Mesodermal cell (in vitro differentiated cells): Measurements from ENCODE around the gene CLGN.
A peak's percentile ranks its signal among the peaks of the same experiment; 100 is the strongest.
"Not testable (repeated sequence)": the region's sequence is repeated elsewhere in the genome, so short reads cannot be mapped to it uniquely, and the experiment has no call there.

Source experiments
- H3K27ac ChIP-seq: 2 replicates; pipeline ENCODE4 v1.7.0; 2013; ENCODE audit warnings: mild to moderate bottlenecking, low read depth, low read length, moderate library complexity; ENCODE audit not compliant: severe bottlenecking
- H3K36me3 ChIP-seq: 2 replicates; pipeline ENCODE4 v1.7.1; 2013; ENCODE audit warnings: mild to moderate bottlenecking, low read length, moderate library complexity; ENCODE audit not compliant: control insufficient read depth, insufficient read depth
- H3K4me1 ChIP-seq: one replicate; pipeline ENCODE4 v1.7.1; 2013; ENCODE audit warnings: mild to moderate bottlenecking, low read length; ENCODE audit not compliant: insufficient read depth, control insufficient read depth, poor library complexity, severe bottlenecking
- H3K4me3 ChIP-seq: 2 replicates; pipeline ENCODE4 v1.7.0; 2013; ENCODE audit warnings: low read length, control low read depth, mild to moderate bottlenecking; ENCODE audit not compliant: insufficient read depth, poor library complexity, severe bottlenecking; ENCODE audit errors: extremely low read depth
- H3K9me3 ChIP-seq: 2 replicates; pipeline ENCODE4 v1.7.1; 2013; ENCODE audit warnings: mild to moderate bottlenecking, low read length, moderate library complexity; ENCODE audit not compliant: control insufficient read depth
- WGBS, 2 experiments: methylation state at CpG; one replicate each; pipeline ENCODE4 v1.1.5; 2013; ENCODE audit warnings: missing lambda C conversion rate in 2 of 2; ENCODE audit not compliant: insufficient coverage in 2 of 2; 5-methylcytosine and 5-hydroxymethylcytosine counted together

CLGN gene

DNA sequence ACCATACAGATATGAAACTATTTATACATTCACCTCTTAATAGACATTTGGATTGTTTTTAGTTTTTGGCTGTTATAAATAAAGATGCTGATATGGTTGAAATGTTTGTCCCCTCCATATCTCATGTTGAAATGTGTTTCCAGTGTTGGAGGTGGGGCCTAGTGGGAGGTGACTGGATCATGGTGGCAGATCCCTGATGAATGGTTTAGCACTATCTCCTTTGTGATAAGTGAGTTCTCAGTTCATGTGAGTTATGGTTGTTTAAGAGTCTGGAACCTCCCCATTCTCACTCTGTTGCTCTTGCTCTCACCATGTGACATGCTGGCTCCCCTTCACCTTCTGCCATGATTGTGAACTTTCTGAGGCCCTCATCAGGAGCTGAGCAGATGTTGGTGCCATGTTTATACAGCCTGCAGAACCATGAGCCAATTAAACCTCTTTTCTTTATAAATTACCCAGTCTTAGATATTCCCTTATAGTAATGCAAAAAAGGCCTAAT is 12.2 kb upstream of the CLGN start:
- Histone ChIP-seq H3K4me1 (no peaks in the 10 kb centered on the region), H3K9me3 (no peaks in the 10 kb centered on the region), H3K4me3 (no peak overlapping the region), H3K27ac (no peak overlapping the region), H3K36me3 (no peaks in the 10 kb centered on the region)

DNA sequence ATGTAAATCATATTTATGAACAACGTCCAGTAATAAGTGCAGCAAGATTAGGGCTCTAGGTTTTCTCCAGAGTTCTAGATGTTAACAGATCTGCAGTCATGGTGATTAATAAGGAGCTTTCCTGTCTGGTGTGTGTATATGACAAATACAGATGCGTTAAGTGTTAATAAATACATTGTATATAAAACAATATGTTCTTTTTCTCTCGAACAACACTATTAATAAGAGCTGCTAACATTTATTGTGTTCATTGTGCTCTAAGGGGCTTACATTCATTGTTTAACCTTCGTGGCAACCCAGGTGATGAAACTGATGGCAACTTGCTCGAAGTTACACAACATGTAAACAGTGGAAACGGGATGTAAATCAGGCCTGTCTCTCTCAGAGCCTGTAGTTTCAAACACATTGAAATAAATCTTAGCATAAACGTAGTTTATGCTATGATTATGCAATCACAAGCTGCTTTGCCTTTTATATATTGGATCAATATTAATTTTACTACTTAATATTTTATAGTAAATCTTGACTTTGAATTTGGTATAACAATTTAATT is 547 bp upstream of the CLGN start:
- no peaks in the 10 kb centered on the region for H3K36me3 ChIP-seq
- no peak overlapping the region for H3K27ac ChIP-seq
- H3K9me3 ChIP-seq: no peaks in the 10 kb centered on the region
- H3K4me1 ChIP-seq: no peaks in the 10 kb centered on the region
- WGBS, 2 experiments: 87 to 90% methylated on average over 3 to 4 of the region's 7 CpGs
- peak overlapping the region; percentile 61 for H3K4me3 ChIP-seq

GRCh38 chr4:140426610-140427105 is 790 bp downstream of the CLGN start:
- WGBS, 2 experiments: 8 to 27% methylated on average over 8 to 22 of the region's 23 CpGs
- H3K36me3 ChIP-seq: no peaks in the 10 kb centered on the region
- peak overlapping the region; percentile 43 for H3K27ac ChIP-seq
- peak overlapping the region; percentile 61 for H3K4me3 ChIP-seq
- H3K9me3 ChIP-seq: no peaks in the 10 kb centered on the region
- no peaks in the 10 kb centered on the region for H3K4me1 ChIP-seq

- H3K4me3 ChIP-seq: no peak overlapping the region
- H3K27ac ChIP-seq: no peak overlapping the region
- no peaks in the 10 kb centered on the region for H3K9me3 ChIP-seq
- no peaks in the 10 kb centered on the region for H3K36me3 ChIP-seq
- no peaks in the 10 kb centered on the region for H3K4me1 ChIP-seq
Observed at GRCh38 chr4:140423106-140423505, 4.3 kb downstream of the CLGN start.

GRCh38 chr4:140413130-140413969 is 14.1 kb downstream of the CLGN start:
- not testable (repeated sequence) for H3K36me3 ChIP-seq, H3K4me3 ChIP-seq, H3K27ac ChIP-seq, H3K9me3 ChIP-seq, H3K4me1 ChIP-seq
- 93 to 100% methylated on average over 8 to 15 of the region's 32 CpGs for WGBS, 2 experiments

DNA sequence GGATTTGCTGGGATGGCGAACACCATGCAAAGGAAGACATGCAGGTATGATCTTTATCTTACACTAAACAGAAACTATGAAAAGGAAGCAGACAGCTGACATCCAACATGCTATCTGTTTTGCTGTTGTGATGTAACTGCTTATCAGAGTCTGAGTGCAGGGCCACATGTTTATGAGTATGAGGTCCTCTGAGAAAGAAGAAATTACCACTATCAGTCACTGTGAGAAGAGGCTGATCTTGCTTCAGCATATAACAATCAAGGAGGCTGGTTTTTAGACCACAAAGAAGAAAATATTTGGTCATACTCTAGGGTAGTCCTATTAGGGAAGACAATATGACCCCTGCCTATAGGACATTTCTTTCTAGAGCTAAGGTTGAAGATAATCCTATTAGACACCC is 18.5 kb downstream of the CLGN start:
- Histone ChIP-seq H3K27ac (no peak overlapping the region), H3K4me1 (no peaks in the 10 kb centered on the region), H3K4me3 (no peak overlapping the region), H3K36me3 (no peaks in the 10 kb centered on the region), H3K9me3 (no peaks in the 10 kb centered on the region)
- no CpG with 5 or more reads among the region's 1 CpG for WGBS, 2 experiments

DNA sequence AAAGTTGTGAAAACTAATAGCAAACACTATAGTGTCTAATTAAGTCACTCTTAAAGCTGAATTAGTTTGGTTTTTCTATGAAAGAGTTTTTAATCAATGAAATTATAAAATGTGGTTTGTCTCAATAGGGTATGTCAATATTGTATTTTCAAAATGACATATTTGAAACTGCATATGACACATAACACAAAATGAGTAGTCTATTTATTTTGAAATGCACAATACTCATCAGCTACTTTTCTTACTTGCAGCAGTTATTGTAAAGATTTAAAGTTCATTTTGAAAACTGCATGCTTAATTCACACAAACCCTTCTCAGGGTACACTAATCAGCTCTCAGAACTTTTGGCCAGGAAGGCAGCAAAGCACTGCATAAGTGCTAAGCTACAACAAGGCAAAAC is 21.2 kb downstream of the CLGN start:
- Histone ChIP-seq H3K36me3 (no peaks in the 10 kb centered on the region), H3K4me3 (no peak overlapping the region), H3K9me3 (no peaks in the 10 kb centered on the region), H3K27ac (no peak overlapping the region), H3K4me1 (no peaks in the 10 kb centered on the region)

GRCh38 chr4:140400111-140400510 is 27.3 kb downstream of the CLGN start:
- H3K36me3 ChIP-seq: no peaks in the 10 kb centered on the region
- no peaks in the 10 kb centered on the region for H3K4me1 ChIP-seq
- H3K9me3 ChIP-seq: no peaks in the 10 kb centered on the region
- no peak overlapping the region for H3K27ac ChIP-seq
- no peak overlapping the region for H3K4me3 ChIP-seq
- no CpG with 5 or more reads among the region's 2 CpGs for WGBS, 2 experiments

DNA sequence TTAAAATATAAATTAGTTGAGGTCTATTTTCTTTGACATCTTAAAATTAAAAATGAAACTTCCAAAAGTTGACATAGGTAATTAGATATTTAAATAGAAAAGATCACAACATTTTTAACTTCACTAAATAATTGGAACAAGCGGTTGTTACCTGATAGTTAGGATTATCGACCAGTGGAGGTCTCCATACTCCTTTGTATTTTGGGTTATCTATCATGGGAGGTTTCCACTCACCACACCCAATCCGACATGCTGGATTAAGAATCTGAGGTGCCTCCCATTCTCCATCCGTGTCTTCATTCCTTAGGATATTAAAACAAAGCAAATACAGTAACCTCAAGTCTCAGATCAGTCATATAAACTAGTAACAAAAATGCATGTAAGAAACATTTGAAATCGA is 31.8 kb downstream of the CLGN start:
- H3K9me3 ChIP-seq: no peaks in the 10 kb centered on the region
- no peaks in the 10 kb centered on the region for H3K36me3 ChIP-seq
- H3K4me1 ChIP-seq: no peaks in the 10 kb centered on the region
- no peak overlapping the region for H3K4me3 ChIP-seq
- H3K27ac ChIP-seq: no peak overlapping the region
- 87% methylated on average over 3 of the region's 5 CpGs; no CpG with 5 or more reads in 1 of the 2 experiments for WGBS, 2 experiments

DNA sequence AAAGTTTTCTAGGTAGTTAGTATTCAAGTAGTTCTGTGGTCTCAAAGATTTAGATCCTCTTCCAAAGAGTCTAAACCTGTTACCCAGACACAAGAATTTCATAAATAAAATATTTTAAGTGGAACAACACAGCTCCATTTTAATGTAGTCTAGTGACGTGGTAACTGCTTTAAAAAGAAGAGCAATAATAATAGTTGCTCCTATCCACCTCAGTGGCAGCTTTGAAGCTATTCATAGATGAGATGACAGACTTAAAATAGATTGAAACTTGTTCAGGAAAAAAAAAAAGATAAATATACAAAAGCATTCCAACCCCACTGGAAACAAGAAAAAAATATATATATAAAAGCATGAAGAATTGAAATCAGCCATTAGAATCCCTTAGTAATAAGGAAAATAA is 39.4 kb downstream of the CLGN start:
- Histone ChIP-seq H3K4me1 (no peaks in the 10 kb centered on the region), H3K27ac (no peak overlapping the region), H3K4me3 (no peak overlapping the region), H3K36me3 (peaks cover 3% of the 10 kb centered on the region), H3K9me3 (no peaks in the 10 kb centered on the region)
- 100% methylated on average over 1 of the region's 1 CpG; no CpG with 5 or more reads in 1 of the 2 experiments for WGBS, 2 experiments

GRCh38 chr4:140382732-140383131 is 44.7 kb downstream of the CLGN start:
- Histone ChIP-seq H3K36me3 (peaks cover 3% of the 10 kb centered on the region), H3K4me1 (no peaks in the 10 kb centered on the region), H3K4me3 (no peak overlapping the region), H3K27ac (no peak overlapping the region), H3K9me3 (no peaks in the 10 kb centered on the region)
